Measurements from ENCODE around the gene TFPT. TPM values are rescaled to one million over a fixed set of nuclear protein-coding genes. Genes with fewer than 3 reads are reported as not detected.

The TFPT gene
- total and polyA plus RNA-seq, 2 of the 13 experiments (the other 11 are each of a cell fraction or from before 2014, with no cell fraction given), result 8.4 to 10.7 TPM

DNA sequence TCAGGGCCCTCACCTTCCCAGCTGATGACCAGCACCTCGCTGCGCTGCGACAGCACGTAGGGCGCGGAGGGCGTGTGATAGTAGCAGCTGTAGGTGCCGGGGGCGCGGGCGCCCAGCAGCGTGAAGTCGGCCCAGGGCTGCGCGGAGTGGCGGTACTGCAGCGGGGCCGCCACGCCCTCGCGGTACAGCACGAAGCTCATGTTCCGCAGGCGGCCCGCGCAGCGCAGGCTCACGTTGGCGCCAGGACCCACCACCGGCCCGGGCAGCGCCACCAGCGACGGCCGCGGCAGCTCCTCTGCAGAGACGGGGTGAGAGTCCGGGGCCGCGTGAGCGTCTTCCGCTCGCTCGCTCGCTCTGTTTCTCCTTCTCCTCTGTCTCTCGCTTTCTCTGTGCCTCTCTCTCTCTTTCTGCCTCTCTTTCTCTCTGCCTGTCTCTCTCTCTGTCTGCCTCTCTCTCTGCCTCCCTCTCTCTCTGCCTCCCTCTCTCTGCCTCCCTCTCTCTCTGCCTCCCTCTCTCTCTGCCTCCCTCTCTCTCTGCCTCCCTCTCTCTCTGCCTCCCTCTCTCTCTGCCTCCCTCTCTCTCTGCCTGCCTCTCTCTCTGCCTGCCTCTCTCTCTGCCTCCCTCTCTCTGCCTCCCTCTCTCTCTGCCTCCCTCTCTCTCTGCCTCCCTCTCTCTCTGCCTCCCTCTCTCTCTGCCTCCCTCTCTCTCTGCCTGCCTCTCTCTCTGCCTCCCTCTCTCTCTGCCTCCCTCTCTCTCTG lies 19.4 kb downstream of the TFPT start (continued):
- TF ChIP-seq ZNF782 (CRISPR knock-in tag; IDR thresholded peaks at IDR 0.05; ENCODE audit: borderline replicate concordance) (0 out of 2 replicates have a peak, but pooled peaks have one; percentile 52), ZNF256 (CRISPR knock-in tag; conservative IDR thresholded peaks at IDR 0.05) (0 out of 2 replicates have a peak, but pooled peaks have one; percentile 45), PRMT3 (CRISPR knock-in tag; IDR thresholded peaks at IDR 0.05; ENCODE audit: borderline replicate concordance, low read depth) (peak; percentile 75; the same call in 1 of the 2 replicates), RXRA (CRISPR knock-in tag; IDR thresholded peaks at IDR 0.05) (0 out of 2 replicates have a peak, but pooled peaks have one; percentile 25), TEAD2 (CRISPR knock-in tag; IDR thresholded peaks at IDR 0.05) (peak; percentile 88; the same call in 1 of the 2 replicates), FOXC1 (CRISPR knock-in tag; IDR thresholded peaks at IDR 0.05; ENCODE audit: borderline replicate concordance) (peak; percentile 62; the same call in 1 of the 2 replicates), SATB2 (CRISPR knock-in tag; IDR thresholded peaks at IDR 0.05) (peak; percentile 90), CBFB (CRISPR knock-in tag; IDR thresholded peaks at IDR 0.05) (0 out of 2 replicates have a peak, but pooled peaks have one; percentile 24), RNF2 (conservative IDR thresholded peaks at IDR 0.05; ENCODE audit: low read depth) (peak; percentile 86), MYC (CRISPR knock-in tag; IDR thresholded peaks at IDR 0.05; ENCODE audit: borderline replicate concordance) (peak; percentile 68), ZNF547 (CRISPR knock-in tag; IDR thresholded peaks at IDR 0.05) (peak; percentile 78; the same call in 1 of the 2 replicates), ZFP90 (CRISPR knock-in tag; IDR thresholded peaks at IDR 0.05; ENCODE audit: borderline replicate concordance) (0 out of 2 replicates have a peak, but pooled peaks have one; percentile 43), ERF (CRISPR knock-in tag; IDR thresholded peaks at IDR 0.05) (peak; percentile 37; the same call in 1 of the 2 replicates), ZFP36L1 (CRISPR knock-in tag; IDR thresholded peaks at IDR 0.05) (0 out of 2 replicates have a peak, but pooled peaks have one; percentile 49)
- TF ChIP-seq, protein P1, sequence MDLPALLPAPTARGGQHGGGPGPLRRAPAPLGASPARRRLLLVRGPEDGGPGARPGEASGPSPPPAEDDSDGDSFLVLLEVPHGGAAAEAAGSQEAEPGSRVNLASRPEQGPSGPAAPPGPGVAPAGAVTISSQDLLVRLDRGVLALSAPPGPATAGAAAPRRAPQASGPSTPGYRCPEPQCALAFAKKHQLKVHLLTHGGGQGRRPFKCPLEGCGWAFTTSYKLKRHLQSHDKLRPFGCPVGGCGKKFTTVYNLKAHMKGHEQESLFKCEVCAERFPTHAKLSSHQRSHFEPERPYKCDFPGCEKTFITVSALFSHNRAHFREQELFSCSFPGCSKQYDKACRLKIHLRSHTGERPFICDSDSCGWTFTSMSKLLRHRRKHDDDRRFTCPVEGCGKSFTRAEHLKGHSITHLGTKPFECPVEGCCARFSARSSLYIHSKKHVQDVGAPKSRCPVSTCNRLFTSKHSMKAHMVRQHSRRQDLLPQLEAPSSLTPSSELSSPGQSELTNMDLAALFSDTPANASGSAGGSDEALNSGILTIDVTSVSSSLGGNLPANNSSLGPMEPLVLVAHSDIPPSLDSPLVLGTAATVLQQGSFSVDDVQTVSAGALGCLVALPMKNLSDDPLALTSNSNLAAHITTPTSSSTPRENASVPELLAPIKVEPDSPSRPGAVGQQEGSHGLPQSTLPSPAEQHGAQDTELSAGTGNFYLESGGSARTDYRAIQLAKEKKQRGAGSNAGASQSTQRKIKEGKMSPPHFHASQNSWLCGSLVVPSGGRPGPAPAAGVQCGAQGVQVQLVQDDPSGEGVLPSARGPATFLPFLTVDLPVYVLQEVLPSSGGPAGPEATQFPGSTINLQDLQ (CRISPR knock-in tag; IDR thresholded peaks at IDR 0.05), result peak; percentile 71; the same call in 1 of the 2 replicates
- TF ChIP-seq, protein P2, sequence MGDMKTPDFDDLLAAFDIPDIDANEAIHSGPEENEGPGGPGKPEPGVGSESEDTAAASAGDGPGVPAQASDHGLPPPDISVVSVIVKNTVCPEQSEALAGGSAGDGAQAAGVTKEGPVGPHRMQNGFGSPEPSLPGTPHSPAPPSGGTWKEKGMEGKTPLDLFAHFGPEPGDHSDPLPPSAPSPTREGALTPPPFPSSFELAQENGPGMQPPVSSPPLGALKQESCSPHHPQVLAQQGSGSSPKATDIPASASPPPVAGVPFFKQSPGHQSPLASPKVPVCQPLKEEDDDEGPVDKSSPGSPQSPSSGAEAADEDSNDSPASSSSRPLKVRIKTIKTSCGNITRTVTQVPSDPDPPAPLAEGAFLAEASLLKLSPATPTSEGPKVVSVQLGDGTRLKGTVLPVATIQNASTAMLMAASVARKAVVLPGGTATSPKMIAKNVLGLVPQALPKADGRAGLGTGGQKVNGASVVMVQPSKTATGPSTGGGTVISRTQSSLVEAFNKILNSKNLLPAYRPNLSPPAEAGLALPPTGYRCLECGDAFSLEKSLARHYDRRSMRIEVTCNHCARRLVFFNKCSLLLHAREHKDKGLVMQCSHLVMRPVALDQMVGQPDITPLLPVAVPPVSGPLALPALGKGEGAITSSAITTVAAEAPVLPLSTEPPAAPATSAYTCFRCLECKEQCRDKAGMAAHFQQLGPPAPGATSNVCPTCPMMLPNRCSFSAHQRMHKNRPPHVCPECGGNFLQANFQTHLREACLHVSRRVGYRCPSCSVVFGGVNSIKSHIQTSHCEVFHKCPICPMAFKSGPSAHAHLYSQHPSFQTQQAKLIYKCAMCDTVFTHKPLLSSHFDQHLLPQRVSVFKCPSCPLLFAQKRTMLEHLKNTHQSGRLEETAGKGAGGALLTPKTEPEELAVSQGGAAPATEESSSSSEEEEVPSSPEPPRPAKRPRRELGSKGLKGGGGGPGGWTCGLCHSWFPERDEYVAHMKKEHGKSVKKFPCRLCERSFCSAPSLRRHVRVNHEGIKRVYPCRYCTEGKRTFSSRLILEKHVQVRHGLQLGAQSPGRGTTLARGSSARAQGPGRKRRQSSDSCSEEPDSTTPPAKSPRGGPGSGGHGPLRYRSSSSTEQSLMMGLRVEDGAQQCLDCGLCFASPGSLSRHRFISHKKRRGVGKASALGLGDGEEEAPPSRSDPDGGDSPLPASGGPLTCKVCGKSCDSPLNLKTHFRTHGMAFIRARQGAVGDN (CRISPR knock-in tag; IDR thresholded peaks at IDR 0.05), result peak; percentile 96
- TF ChIP-seq, protein P3, sequence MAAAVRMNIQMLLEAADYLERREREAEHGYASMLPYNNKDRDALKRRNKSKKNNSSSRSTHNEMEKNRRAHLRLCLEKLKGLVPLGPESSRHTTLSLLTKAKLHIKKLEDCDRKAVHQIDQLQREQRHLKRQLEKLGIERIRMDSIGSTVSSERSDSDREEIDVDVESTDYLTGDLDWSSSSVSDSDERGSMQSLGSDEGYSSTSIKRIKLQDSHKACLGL (CRISPR knock-in tag; IDR thresholded peaks at IDR 0.05), result peak; percentile 83
- TF ChIP-seq, protein P4, sequence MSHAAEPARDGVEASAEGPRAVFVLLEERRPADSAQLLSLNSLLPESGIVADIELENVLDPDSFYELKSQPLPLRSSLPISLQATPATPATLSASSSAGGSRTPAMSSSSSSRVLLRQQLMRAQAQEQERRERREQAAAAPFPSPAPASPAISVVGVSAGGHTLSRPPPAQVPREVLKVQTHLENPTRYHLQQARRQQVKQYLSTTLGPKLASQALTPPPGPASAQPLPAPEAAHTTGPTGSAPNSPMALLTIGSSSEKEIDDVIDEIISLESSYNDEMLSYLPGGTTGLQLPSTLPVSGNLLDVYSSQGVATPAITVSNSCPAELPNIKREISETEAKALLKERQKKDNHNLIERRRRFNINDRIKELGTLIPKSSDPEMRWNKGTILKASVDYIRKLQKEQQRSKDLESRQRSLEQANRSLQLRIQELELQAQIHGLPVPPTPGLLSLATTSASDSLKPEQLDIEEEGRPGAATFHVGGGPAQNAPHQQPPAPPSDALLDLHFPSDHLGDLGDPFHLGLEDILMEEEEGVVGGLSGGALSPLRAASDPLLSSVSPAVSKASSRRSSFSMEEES (CRISPR knock-in tag; IDR thresholded peaks at IDR 0.05), result peak; percentile 56; the same call in 1 of the 2 replicates
